Suppressor macrophage (primary cell): ENCODE data around the gene EIF2AK3.
A peak's percentile ranks its signal among the peaks of the same experiment; 100 is the strongest.
"Not testable (repeated sequence)": the region's sequence is repeated elsewhere in the genome, so short reads cannot be mapped to it uniquely, and the experiment has no call there.

Experiments
- DNase-seq, 4 experiments: peaks; one replicate each; pipeline ENCODE4 v3.0.0-alpha.2; 2020 to 2022

EIF2AK3 gene

GRCh38 chr2:88596141-88596830 is 31.0 kb downstream of the EIF2AK3 start:
- no peak for DNase-seq

GRCh38 chr2:88591698-88592097 is 35.6 kb downstream of the EIF2AK3 start:
- no peak for DNase-seq

GRCh38 chr2:88590998-88591613 is 36.2 kb downstream of the EIF2AK3 start:
- DNase-seq: peak; percentile 68 to 79 (median 70)

GRCh38 chr2:88585969-88586368 is 41.3 kb downstream of the EIF2AK3 start:
- no peak for DNase-seq

- no peak for DNase-seq
Measured at GRCh38 chr2:88582030-88582429, 45.2 kb downstream of the EIF2AK3 start.

GRCh38 chr2:88580088-88580487 is 47.2 kb downstream of the EIF2AK3 start:
- no peak for DNase-seq

- DNase-seq: no peak
Measured at GRCh38 chr2:88575630-88576029, 51.6 kb downstream of the EIF2AK3 start.

GRCh38 chr2:88575051-88575450 is 52.2 kb downstream of the EIF2AK3 start:
- no peak for DNase-seq

GRCh38 chr2:88574445-88574844 is 52.8 kb downstream of the EIF2AK3 start:
- DNase-seq: no peak

- DNase-seq: no peak
Measured at GRCh38 chr2:88568179-88568578, 59.1 kb downstream of the EIF2AK3 start.

GRCh38 chr2:88564402-88564801 is 62.9 kb downstream of the EIF2AK3 start:
- DNase-seq: no peak

- DNase-seq: peak; percentile 12 to 38 (median 32)
Measured at GRCh38 chr2:88563129-88563528, 64.1 kb downstream of the EIF2AK3 start.

- no peak for DNase-seq
Measured at GRCh38 chr2:88561646-88562388, 65.4 kb downstream of the EIF2AK3 start.

- no peak for DNase-seq
Measured at GRCh38 chr2:88560619-88561307, 66.5 kb downstream of the EIF2AK3 start.

GRCh38 chr2:88557290-88557689 is 70.0 kb downstream of the EIF2AK3 start:
- DNase-seq: no peak

- peak; percentile 22 to 44 (median 34) for DNase-seq
Measured at GRCh38 chr2:88556026-88556425, 71.2 kb downstream of the EIF2AK3 start.

GRCh38 chr2:88554189-88554588 is 73.1 kb downstream of the EIF2AK3 start:
- DNase-seq: no peak

- DNase-seq: no peak
Measured at GRCh38 chr2:88549616-88550292, 77.5 kb downstream of the EIF2AK3 start.

GRCh38 chr2:88546291-88546690 is 81.0 kb downstream of the EIF2AK3 start:
- not testable (repeated sequence) for DNase-seq

- DNase-seq: peak in 2 of 4 experiments; percentile 8 to 16
Measured at GRCh38 chr2:88545118-88545517, 82.1 kb downstream of the EIF2AK3 start.

- no peak for DNase-seq
Measured at GRCh38 chr2:88543541-88544057, 83.7 kb downstream of the EIF2AK3 start.

GRCh38 chr2:88542668-88543067 is 84.6 kb downstream of the EIF2AK3 start:
- DNase-seq: no peak
